Fibroblast of lung (primary cell): ENCODE results near the gene SLC35F3. TPM values are rescaled to one million over a fixed set of nuclear protein-coding genes. Genes with fewer than 3 reads are reported as not detected.

Source experiments
- DNase-seq, 2 donors: peaks; one replicate each; pipeline versions ENCODE4 v3.0.0 to v3.0.0-alpha.2; 2010; ENCODE audit warnings: low read depth in 2 of 2
- H2AFZ ChIP-seq: 2 replicates; pipeline ENCODE4 v1.5.1; 2012; ENCODE audit warnings: low read length, control low read depth, inconsistent platforms
- H3K27ac ChIP-seq: 2 replicates; pipeline ENCODE4 v1.5.1; 2011; ENCODE audit warnings: low read length, control low read depth; ENCODE audit not compliant: insufficient read depth
- H3K27me3 ChIP-seq: 2 replicates; pipeline ENCODE4 v1.5.1; 2011; ENCODE audit warnings: mild to moderate bottlenecking, low read length; ENCODE audit not compliant: control insufficient read depth, insufficient read depth
- H3K36me3 ChIP-seq: 2 replicates; pipeline ENCODE4 v1.5.1; 2011; ENCODE audit warnings: low read length; ENCODE audit not compliant: control insufficient read depth, insufficient read depth
- H3K4me1 ChIP-seq: 2 replicates; pipeline ENCODE4 v1.5.1; 2011; ENCODE audit warnings: low read length; ENCODE audit not compliant: control insufficient read depth, insufficient read depth; ENCODE audit errors: extremely low read depth
- H3K4me2 ChIP-seq: 2 replicates; pipeline ENCODE4 v1.5.1; 2011; ENCODE audit warnings: low read length, control low read depth; ENCODE audit not compliant: insufficient read depth; ENCODE audit errors: extremely low read depth
- H3K4me3 ChIP-seq, 4 experiments: fragments of 200-600 bp in 1 of 4; sonication (generic) in 1 of 4; replicated peaks in 1 of 4; 2 replicates each; pipeline ENCODE4 v1.5.1; 2011 to 2016; ENCODE audit warnings: low read length in 4 of 4, low read depth in 3 of 4, mild to moderate bottlenecking in 3 of 4, control low read depth in 2 of 4, inconsistent platforms in 1 of 4, mixed read lengths in 1 of 4; ENCODE audit not compliant: insufficient read depth in 1 of 4; ENCODE audit errors: control extremely low read depth in 1 of 4
- H3K79me2 ChIP-seq: 2 replicates; pipeline ENCODE4 v1.5.1; 2012; ENCODE audit warnings: mild to moderate bottlenecking, low read length, inconsistent platforms; ENCODE audit not compliant: control insufficient read depth, insufficient read depth
- H3K9ac ChIP-seq: 2 replicates; pipeline ENCODE4 v1.5.1; 2011; ENCODE audit warnings: mild to moderate bottlenecking, low read length, control low read depth; ENCODE audit not compliant: insufficient read depth
- H3K9me3 ChIP-seq: 2 replicates; pipeline ENCODE4 v1.5.1; 2012; ENCODE audit warnings: low read depth, low read length; ENCODE audit not compliant: control insufficient read depth, insufficient read depth
- H4K20me1 ChIP-seq: 2 replicates; pipeline ENCODE4 v1.5.1; 2011; ENCODE audit warnings: low read length; ENCODE audit not compliant: control insufficient read depth, insufficient read depth; ENCODE audit errors: extremely low read depth
- EZH2 ChIP-seq: IDR thresholded peaks from 2 replicates; pipeline ENCODE4 v1.5.1; 2012; ENCODE audit warnings: low read length, control low read depth, mild to moderate bottlenecking; ENCODE audit errors: missing control alignments
- polyA plus RNA-seq, 2 donors: library from polyadenylated mRNA; depleted of rRNA in 1 of 2; stranded (reverse) in 1 of 2; unstranded in 1 of 2; fragments of >200 nt; gene quantifications; 2 replicates each; pipeline ENCODE4 v1.2.1, GENCODE V29; 2011 to 2012; ENCODE audit warnings: missing spikeins in 1 of 2
- total RNA-seq: library from RNA; depleted of rRNA; stranded (reverse); fragments of >200 nt; gene quantifications from 2 replicates; pipeline ENCODE4 v1.2.1, GENCODE V29; 2014
- TF ChIP-seq, protein P1 (sequence below), 2 donors: IDR thresholded peaks in 1 of 2; conservative IDR thresholded peaks in 1 of 2; 1 replicate in 1 of 2; 2 replicates in 1 of 2; pipeline ENCODE4 v1.5.1; 2011 to 2012; ENCODE audit warnings: low read length in 2 of 2, control low read depth in 1 of 2, inconsistent platforms in 1 of 2, low read depth in 1 of 2, mild to moderate bottlenecking in 1 of 2

Gene SLC35F3
- total and polyA plus RNA-seq, 2 donors (not counting 1 experiment from before 2014, with no cell fraction given), result not detected

DNA sequence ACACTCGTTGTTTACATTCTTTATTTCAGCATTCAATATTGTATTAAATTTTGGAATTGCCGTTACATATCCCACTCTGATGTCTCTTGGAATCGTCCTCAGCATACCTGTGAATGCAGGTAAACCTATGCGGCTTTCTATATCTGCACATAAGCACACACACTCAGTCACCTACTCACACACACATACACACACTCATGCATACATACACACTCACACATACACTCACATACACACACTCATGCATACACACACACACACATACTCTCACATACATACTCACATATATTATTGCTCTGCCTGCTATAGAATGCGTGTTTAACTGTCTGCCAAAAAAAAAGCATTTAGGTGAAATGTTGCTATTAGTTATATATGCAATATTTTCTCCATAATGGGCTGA is 415.6 kb downstream of the SLC35F3 start:
- TF ChIP-seq, protein P1, sequence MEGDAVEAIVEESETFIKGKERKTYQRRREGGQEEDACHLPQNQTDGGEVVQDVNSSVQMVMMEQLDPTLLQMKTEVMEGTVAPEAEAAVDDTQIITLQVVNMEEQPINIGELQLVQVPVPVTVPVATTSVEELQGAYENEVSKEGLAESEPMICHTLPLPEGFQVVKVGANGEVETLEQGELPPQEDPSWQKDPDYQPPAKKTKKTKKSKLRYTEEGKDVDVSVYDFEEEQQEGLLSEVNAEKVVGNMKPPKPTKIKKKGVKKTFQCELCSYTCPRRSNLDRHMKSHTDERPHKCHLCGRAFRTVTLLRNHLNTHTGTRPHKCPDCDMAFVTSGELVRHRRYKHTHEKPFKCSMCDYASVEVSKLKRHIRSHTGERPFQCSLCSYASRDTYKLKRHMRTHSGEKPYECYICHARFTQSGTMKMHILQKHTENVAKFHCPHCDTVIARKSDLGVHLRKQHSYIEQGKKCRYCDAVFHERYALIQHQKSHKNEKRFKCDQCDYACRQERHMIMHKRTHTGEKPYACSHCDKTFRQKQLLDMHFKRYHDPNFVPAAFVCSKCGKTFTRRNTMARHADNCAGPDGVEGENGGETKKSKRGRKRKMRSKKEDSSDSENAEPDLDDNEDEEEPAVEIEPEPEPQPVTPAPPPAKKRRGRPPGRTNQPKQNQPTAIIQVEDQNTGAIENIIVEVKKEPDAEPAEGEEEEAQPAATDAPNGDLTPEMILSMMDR (conservative IDR thresholded peaks at IDR 0.05 in 1 of 2, IDR thresholded peaks at IDR 0.05 in 1 of 2; ENCODE audit: low read depth in 1 of 2, low read length in 2 of 2), result no peak
- TF ChIP-seq EZH2, result no peak
- no peaks in the 10 kb centered on the region for H3K36me3 ChIP-seq
- no peak overlapping the region for H3K4me2 ChIP-seq
- H3K27ac ChIP-seq, result no peak overlapping the region
- no peak overlapping the region for H3K4me3 ChIP-seq
- H3K9ac ChIP-seq, result no peak overlapping the region
- peaks cover 9% of the 10 kb centered on the region for H3K27me3 ChIP-seq
- no peaks in the 10 kb centered on the region for H4K20me1 ChIP-seq
- no peak for DNase-seq
- H3K9me3 ChIP-seq, result no peaks in the 10 kb centered on the region
- H3K79me2 ChIP-seq, result no peaks in the 10 kb centered on the region
- no peaks in the 10 kb centered on the region for H3K4me1 ChIP-seq
- no peak overlapping the region for H2AFZ ChIP-seq

DNA sequence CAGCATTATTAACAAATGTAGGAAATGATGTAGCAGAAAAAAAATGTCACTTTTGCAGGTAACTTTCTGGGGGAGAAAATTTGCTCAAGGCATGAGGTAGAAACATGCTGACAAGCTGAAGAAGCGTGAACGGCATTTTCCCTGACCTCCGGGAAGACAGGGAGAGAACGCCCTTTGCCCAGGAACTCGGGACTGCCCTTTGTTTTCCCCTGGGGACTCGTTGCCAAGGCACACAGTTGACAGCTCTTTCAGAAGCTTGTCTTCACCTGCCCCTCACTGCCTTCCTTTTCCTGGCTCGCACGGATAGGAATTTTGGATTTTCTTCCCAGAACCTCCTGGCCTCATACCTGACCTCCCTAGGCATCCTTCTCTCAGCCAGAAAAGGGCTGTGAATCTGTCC is 416.1 kb downstream of the SLC35F3 start:
- Histone ChIP-seq H3K9me3 (no peaks in the 10 kb centered on the region), H3K36me3 (no peaks in the 10 kb centered on the region), H3K9ac (no peak overlapping the region), H4K20me1 (no peaks in the 10 kb centered on the region), H3K79me2 (no peaks in the 10 kb centered on the region), H3K27ac (no peak overlapping the region), H3K27me3 (peaks cover 9% of the 10 kb centered on the region), H3K4me3 (no peak overlapping the region), H3K4me2 (no peak overlapping the region), H3K4me1 (no peaks in the 10 kb centered on the region), H2AFZ (no peak overlapping the region)
- TF ChIP-seq, protein P1 (conservative IDR thresholded peaks at IDR 0.05 in 1 of 2, IDR thresholded peaks at IDR 0.05 in 1 of 2; ENCODE audit: low read depth in 1 of 2, low read length in 2 of 2), result no peak
- no peak for TF ChIP-seq EZH2
- no peak for DNase-seq

DNA sequence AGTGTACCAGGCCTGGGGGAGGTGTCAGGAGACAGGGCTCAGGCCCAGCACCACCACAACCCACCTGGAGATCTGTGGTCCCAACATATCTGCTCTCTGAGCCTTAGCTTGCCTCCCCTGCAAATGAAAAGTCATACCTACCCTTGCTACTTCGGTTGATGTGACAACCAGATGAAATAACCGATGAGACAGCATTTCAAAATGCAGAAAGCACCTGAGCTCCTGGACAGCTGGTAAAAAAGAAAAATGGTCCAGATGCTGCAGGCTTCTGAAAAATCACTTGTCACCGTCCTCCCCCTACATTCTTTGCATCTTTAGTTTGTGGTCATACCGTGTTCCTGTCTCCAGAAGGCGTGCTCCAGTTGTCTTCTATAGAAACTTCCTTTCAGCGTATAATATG is 416.8 kb downstream of the SLC35F3 start:
- Histone ChIP-seq H3K9ac (no peak overlapping the region), H3K4me1 (no peaks in the 10 kb centered on the region), H3K4me3 (no peak overlapping the region), H3K9me3 (no peaks in the 10 kb centered on the region), H3K79me2 (no peaks in the 10 kb centered on the region), H3K4me2 (no peak overlapping the region), H3K27me3 (peaks cover 9% of the 10 kb centered on the region), H2AFZ (no peak overlapping the region), H4K20me1 (no peaks in the 10 kb centered on the region), H3K36me3 (no peaks in the 10 kb centered on the region), H3K27ac (no peak overlapping the region)
- no peak for DNase-seq
- TF ChIP-seq, protein P1 (conservative IDR thresholded peaks at IDR 0.05 in 1 of 2, IDR thresholded peaks at IDR 0.05 in 1 of 2; ENCODE audit: low read depth in 1 of 2, low read length in 2 of 2), result no peak
- TF ChIP-seq EZH2, result no peak
